IMR-90 (cell line): ENCODE results near the gene CALU. TPM values are rescaled to one million over a fixed set of nuclear protein-coding genes. Genes with fewer than 3 reads are reported as not detected.

Source experiments
- ATAC-seq: fragments of 200-7000 bp; cut with Tn5 transposase; 2 replicates; pipeline ENCODE4 v1.9.1; 2020; ENCODE audit warnings: low read depth, mild to moderate bottlenecking, moderate library complexity
- BruUV-seq: library from RNA; stranded (reverse); fragments of 400-500 nt; replicated peaks from 2 replicates; lab custom pipeline; 2021; lab: Mats Ljungman, UMichigan
- CTCF ChIA-PET: fragments of 300-600 bp; formaldehyde crosslinking; extraction: SDS; loops from one replicate; lab custom pipeline; 2021; ENCODE audit warnings: antibody characterized with exemption; lab: Yijun Ruan, JAX
- POLR2A ChIA-PET: fragments of 300-600 bp; sonication (Branson Sonifier 250); formaldehyde crosslinking; loops from one replicate; lab custom pipeline; 2022; ENCODE audit warnings: antibody characterized with exemption; ENCODE audit not compliant: unreplicated experiment; lab: Charles Lee
- DNase-seq: peaks from one replicate; pipeline ENCODE4 v3.0.0; 2013
- H2AFZ ChIP-seq: replicated peaks from 2 replicates; pipeline ENCODE3; 2013; ENCODE audit warnings: low read length, mild to moderate bottlenecking; ENCODE audit not compliant: poor library complexity
- H2AK5ac ChIP-seq: 2 replicates; pipeline ENCODE4 v1.6.1; 2013; ENCODE audit warnings: low read depth, low read length, inconsistent platforms
- H2AK9ac ChIP-seq: replicated peaks from 2 replicates; pipeline ENCODE3; 2013; ENCODE audit warnings: mild to moderate bottlenecking, low read depth, low read length, moderate library complexity; ENCODE audit not compliant: poor library complexity
- H2BK120ac ChIP-seq: 2 replicates; pipeline ENCODE4 v1.6.1; 2013; ENCODE audit warnings: low read depth, low read length, inconsistent platforms
- H2BK15ac ChIP-seq: 3 replicates; pipeline ENCODE4 v1.6.1; 2013; ENCODE audit warnings: low read depth, low read length, inconsistent platforms
- H2BK20ac ChIP-seq: 2 replicates; pipeline ENCODE4 v1.6.1; 2013; ENCODE audit warnings: low read depth, mild to moderate bottlenecking, inconsistent platforms, low read length, moderate library complexity
- H2BK5ac ChIP-seq: 2 replicates; pipeline ENCODE4 v1.6.1; 2013; ENCODE audit warnings: mild to moderate bottlenecking, low read depth, low read length, inconsistent platforms; ENCODE audit not compliant: poor library complexity, severe bottlenecking
- H3K14ac ChIP-seq: replicated peaks from 2 replicates; pipeline ENCODE4 v1.6.1; 2013; ENCODE audit warnings: low read depth, low read length, inconsistent platforms
- H3K18ac ChIP-seq: 2 replicates; pipeline ENCODE4 v1.6.1; 2013; ENCODE audit warnings: low read depth, low read length, control low read depth
- H3K23ac ChIP-seq: 2 replicates; pipeline ENCODE4 v1.6.1; 2013; ENCODE audit warnings: low read depth, low read length, inconsistent platforms
- H3K27ac ChIP-seq: 2 replicates; pipeline ENCODE4 v1.5.1; 2013; ENCODE audit warnings: mild to moderate bottlenecking, control low read depth, low read length; ENCODE audit not compliant: insufficient read depth
- H3K27me3 ChIP-seq: 2 replicates; pipeline ENCODE4 v1.6.1; 2013; ENCODE audit warnings: low read length; ENCODE audit not compliant: control insufficient read depth, insufficient read depth
- H3K36me3 ChIP-seq: 2 replicates; pipeline ENCODE4 v1.6.1; 2013; ENCODE audit warnings: low read length, mixed read lengths; ENCODE audit not compliant: control insufficient read depth, insufficient read depth
- H3K4ac ChIP-seq: 2 replicates; pipeline ENCODE4 v1.6.1; 2013; ENCODE audit warnings: low read depth, low read length, inconsistent platforms
- H3K4me1 ChIP-seq: 2 replicates; pipeline ENCODE4 v1.6.1; 2013; ENCODE audit warnings: low read length, mixed read lengths; ENCODE audit not compliant: control insufficient read depth, insufficient read depth
- H3K4me2 ChIP-seq: 2 replicates; pipeline ENCODE4 v1.6.1; 2013; ENCODE audit warnings: low read depth, mild to moderate bottlenecking, control low read depth, low read length, moderate library complexity
- H3K4me3 ChIP-seq: 2 replicates; pipeline ENCODE4 v1.5.1; 2013; ENCODE audit warnings: low read depth, mild to moderate bottlenecking, control low read depth, low read length, moderate library complexity; ENCODE audit not compliant: insufficient read depth
- H3K56ac ChIP-seq: 2 replicates; pipeline ENCODE4 v1.6.1; 2013; ENCODE audit warnings: low read length, inconsistent platforms; ENCODE audit not compliant: insufficient read depth; ENCODE audit errors: extremely low read depth
- H3K79me1 ChIP-seq, 2 experiments: 2 replicates each; pipeline ENCODE4 v1.6.1; 2013; ENCODE audit warnings: low read length in 2 of 2, inconsistent platforms in 1 of 2, low read depth in 1 of 2
- H3K9ac ChIP-seq: 2 replicates; pipeline ENCODE4 v1.6.1; 2013; ENCODE audit warnings: low read depth, low read length, control low read depth
- H3K9me1 ChIP-seq: 2 replicates; pipeline ENCODE4 v1.6.1; 2013; ENCODE audit warnings: low read length, inconsistent platforms; ENCODE audit not compliant: insufficient read depth
- H3K9me3 ChIP-seq: 2 replicates; pipeline ENCODE4 v1.6.1; 2013; ENCODE audit warnings: low read length; ENCODE audit not compliant: control insufficient read depth, insufficient read depth
- H4K20me1 ChIP-seq: 2 replicates; pipeline ENCODE4 v1.6.1; 2013; ENCODE audit warnings: low read length, inconsistent platforms; ENCODE audit not compliant: insufficient read depth
- H4K5ac ChIP-seq: 2 replicates; pipeline ENCODE4 v1.6.1; 2013; ENCODE audit warnings: mild to moderate bottlenecking, low read depth, low read length, control low read depth
- H4K8ac ChIP-seq, 2 experiments: 2 replicates each; pipeline ENCODE4 v1.6.1; 2013; ENCODE audit warnings: low read depth in 2 of 2, low read length in 2 of 2, control low read depth in 1 of 2, inconsistent platforms in 1 of 2
- H4K91ac ChIP-seq: 2 replicates; pipeline ENCODE4 v1.6.1; 2013; ENCODE audit warnings: low read depth, low read length, inconsistent platforms; ENCODE audit not compliant: insufficient read depth
- BHLHE40 ChIP-seq: fragments of 150-350 bp; IDR thresholded peaks from 2 replicates; pipeline ENCODE4 v1.6.1; 2016; ENCODE audit warnings: mild to moderate bottlenecking, low read depth, low read length
- CEBPB ChIP-seq: IDR thresholded peaks from 2 replicates; pipeline ENCODE4 v1.6.1; 2012; ENCODE audit warnings: low read depth, low read length, improper control_type of control experiment
- CHD1 ChIP-seq: IDR thresholded peaks from 2 replicates; pipeline ENCODE4 v1.6.1; 2012; ENCODE audit warnings: low read depth, low read length, improper control_type of control experiment
- CTCF ChIP-seq: conservative IDR thresholded peaks from 2 replicates; pipeline ENCODE4 v1.5.1; 2012; ENCODE audit warnings: mild to moderate bottlenecking, low read depth, low read length, improper control_type of control experiment
- ELK1 ChIP-seq: fragments of 150-350 bp; IDR thresholded peaks from 2 replicates; pipeline ENCODE4 v1.6.1; 2016; ENCODE audit warnings: low read depth, mild to moderate bottlenecking, low read length, moderate library complexity, borderline replicate concordance
- FOS ChIP-seq: fragments of 150-350 bp; IDR thresholded peaks from 2 replicates; pipeline ENCODE4 v1.6.1; 2016; ENCODE audit warnings: low read depth, low read length
- MAFK ChIP-seq: IDR thresholded peaks from 2 replicates; pipeline ENCODE4 v1.6.1; 2012; ENCODE audit warnings: low read depth, low read length, improper control_type of control experiment
- MAZ ChIP-seq: IDR thresholded peaks from 2 replicates; pipeline ENCODE4 v1.6.1; 2012; ENCODE audit warnings: low read depth, mild to moderate bottlenecking, low read length, improper control_type of control experiment, moderate library complexity, borderline replicate concordance
- MXI1 ChIP-seq: IDR thresholded peaks from 2 replicates; pipeline ENCODE4 v1.6.1; 2012; ENCODE audit warnings: low read depth, mild to moderate bottlenecking, low read length, moderate library complexity, borderline replicate concordance
- NFE2L2 ChIP-seq: fragments of 150-350 bp; IDR thresholded peaks from 2 replicates; pipeline ENCODE4 v1.6.1; 2016; ENCODE audit warnings: low read depth, mild to moderate bottlenecking, low read length
- RFX5 ChIP-seq: IDR thresholded peaks from 2 replicates; pipeline ENCODE4 v1.8.0; 2012; ENCODE audit warnings: low read depth, mild to moderate bottlenecking, low read length, moderate library complexity
- SMC3 ChIP-seq: fragments of 150-350 bp; IDR thresholded peaks from 2 replicates; pipeline ENCODE4 v1.6.1; 2016; ENCODE audit warnings: low read depth, mild to moderate bottlenecking, antibody characterized with exemption, low read length, moderate library complexity
- USF2 ChIP-seq: fragments of 150-350 bp; IDR thresholded peaks from 2 replicates; pipeline ENCODE4 v1.6.1; 2017; ENCODE audit warnings: mild to moderate bottlenecking, antibody characterized with exemption, low read length, low read depth
- WGBS, 2 experiments: methylation state at CpG; one replicate each; pipeline versions ENCODE4 v1.1.5 to v1.1.7; 2013; ENCODE audit warnings: missing lambda C conversion rate in 2 of 2; ENCODE audit not compliant: insufficient read length in 1 of 2; ENCODE audit errors: extremely low coverage in 2 of 2; 5-methylcytosine and 5-hydroxymethylcytosine counted together
- dilution Hi-C: fragments of 300-500 bp; cut with HindIII; formaldehyde crosslinking; loops from one replicate; pipeline ENCODE4 v1.14.3; 2018; ENCODE audit warnings: low sequenced_read_pairs; ENCODE audit not compliant: unreplicated experiment
- in situ Hi-C: fragments of 300-500 bp; cut with MboI; formaldehyde crosslinking; loops from 3 replicates; pipeline ENCODE4 v1.14.3; 2019; ENCODE audit warnings: low sequenced_read_pairs, inconsistent platforms, mixed read lengths
- intact Hi-C: fragments of 100-400 bp; cut with micrococcal nuclease; formaldehyde crosslinking; loops from 2 replicates; pipeline ENCODE4 v1.10.0; 2022
- polyA plus RNA-seq, 3 experiments: library from polyadenylated mRNA; depleted of rRNA; stranded (reverse); fragments of >200 nt; gene quantifications; 2 replicates each; pipeline ENCODE4 v1.2.3, GENCODE V29; 2012; ENCODE audit warnings: low replicate concordance in 1 of 3
- total RNA-seq: library from RNA; depleted of rRNA; stranded (reverse); fragments of >200 nt; gene quantifications from 2 replicates; pipeline ENCODE4 v1.2.3, GENCODE V29; 2012

The CALU gene
- total and polyA plus RNA-seq, 2 of the 4 experiments (the other 2 are of a cell fraction) = 421 to 525 TPM

GRCh38 chr7:128763541-128763940 is 24.4 kb downstream of the CALU start:
- H3K4me2 ChIP-seq = no peak overlapping the region
- no peak for DNase-seq
- peaks cover 49% of the 10 kb centered on the region for H4K20me1 ChIP-seq
- no peaks in the 10 kb centered on the region for H3K27me3 ChIP-seq
- ChIA-PET CTCF (no interaction called here), POLR2A (no interaction called here)
- H3K9me1 ChIP-seq = peaks cover 5% of the 10 kb centered on the region
- no peak overlapping the region for H4K8ac ChIP-seq
- H3K4me3 ChIP-seq = no peak overlapping the region
- no peak overlapping the region for H3K23ac ChIP-seq
- in situ Hi-C loops (no loop called here), intact Hi-C loops (no loop called here), dilution Hi-C loops (no loop called here)
- H3K18ac ChIP-seq = no peak overlapping the region
- H3K9me3 ChIP-seq = no peaks in the 10 kb centered on the region
- no peak overlapping the region for H4K5ac ChIP-seq
- no peaks in the 10 kb centered on the region for H3K4me1 ChIP-seq
- no peak overlapping the region for H2AFZ ChIP-seq
- no peak overlapping the region for H4K91ac ChIP-seq
- no peak overlapping the region for H2BK120ac ChIP-seq
- no peak overlapping the region for H3K27ac ChIP-seq
- no peak overlapping the region for H2BK15ac ChIP-seq
- H3K79me1 ChIP-seq = peaks cover 23 to 59% of the 10 kb centered on the region in 2 experiments
- H2BK20ac ChIP-seq = no peak overlapping the region
- H3K36me3 ChIP-seq = peaks cover 41% of the 10 kb centered on the region
- H2AK5ac ChIP-seq = no peak overlapping the region
- no peak for TF ChIP-seq MXI1
- no peak for TF ChIP-seq ELK1
- TF ChIP-seq CHD1 = no peak
- TF ChIP-seq MAZ = no peak
- TF ChIP-seq CTCF = no peak
- no peak for TF ChIP-seq USF2
- no peak for TF ChIP-seq RFX5
- no peak for TF ChIP-seq NFE2L2
- no peak for TF ChIP-seq FOS
- TF ChIP-seq CEBPB = no peak
- TF ChIP-seq BHLHE40 = no peak
- TF ChIP-seq MAFK = no peak
- no peak for TF ChIP-seq SMC3
- ATAC-seq = no peak
- no peak overlapping the region for H2AK9ac ChIP-seq
- no CpG with 5 or more reads among the region's 3 CpGs for WGBS, 2 experiments
- no peak overlapping the region for H3K4ac ChIP-seq
- no peak overlapping the region for H3K56ac ChIP-seq
- H2BK5ac ChIP-seq = no peak overlapping the region
- BruUV-seq = no TSS peak
- no peak overlapping the region for H3K14ac ChIP-seq
- no peak overlapping the region for H3K9ac ChIP-seq
